Mucosa of stomach (tissue), 1 donor: ENCODE data around the gene ZBTB17.

Experiments used
- H3K27me3 ChIP-seq: one replicate; pipeline ENCODE4 v1.7.0; 2013; ENCODE audit warnings: mild to moderate bottlenecking, low read length; ENCODE audit not compliant: control insufficient read depth, insufficient read depth
- H3K36me3 ChIP-seq: one replicate; pipeline ENCODE4 v1.7.0; 2013; ENCODE audit warnings: low read length; ENCODE audit not compliant: control insufficient read depth, insufficient read depth
- H3K4me1 ChIP-seq: one replicate; pipeline ENCODE4 v1.7.0; 2013; ENCODE audit warnings: mild to moderate bottlenecking, low read length; ENCODE audit not compliant: control insufficient read depth, insufficient read depth
- H3K4me3 ChIP-seq: one replicate; pipeline ENCODE4 v1.7.0; 2013; ENCODE audit warnings: low read length
- H3K9ac ChIP-seq: one replicate; pipeline ENCODE4 v1.7.0; 2013; ENCODE audit warnings: mild to moderate bottlenecking, low read length, moderate library complexity
- H3K9me3 ChIP-seq: one replicate; pipeline ENCODE4 v1.7.0; 2013; ENCODE audit warnings: mild to moderate bottlenecking, low read length, moderate library complexity; ENCODE audit not compliant: control insufficient read depth
- donor health status: Pancreatic carcinoma.

The ZBTB17 gene

DNA sequence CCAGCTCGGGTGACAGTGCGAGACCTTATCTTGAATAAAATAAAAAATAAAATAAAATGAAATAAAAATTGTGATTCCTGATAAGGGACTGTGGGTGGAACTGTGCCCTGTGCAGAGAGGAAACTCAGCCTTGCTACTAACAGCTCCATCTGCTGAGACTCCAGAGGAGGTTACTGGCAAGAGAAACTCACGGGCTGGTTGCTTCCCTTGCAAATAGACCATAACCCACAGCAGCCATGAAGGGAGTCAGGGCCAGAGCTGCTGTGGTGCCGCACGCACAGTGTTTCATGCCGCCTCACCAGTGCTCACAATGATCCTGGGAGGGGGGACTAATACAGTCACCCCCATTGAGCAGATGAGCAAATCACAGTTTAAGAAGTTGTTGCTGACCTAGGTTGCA is 13.7 kb downstream of the ZBTB17 start:
- no peaks in the 10 kb centered on the region for H3K36me3 ChIP-seq
- H3K4me3 ChIP-seq, result no peak overlapping the region
- no peaks in the 10 kb centered on the region for H3K9me3 ChIP-seq
- no peaks in the 10 kb centered on the region for H3K27me3 ChIP-seq
- no peak overlapping the region for H3K9ac ChIP-seq
- H3K4me1 ChIP-seq, result peaks cover 4% of the 10 kb centered on the region

DNA sequence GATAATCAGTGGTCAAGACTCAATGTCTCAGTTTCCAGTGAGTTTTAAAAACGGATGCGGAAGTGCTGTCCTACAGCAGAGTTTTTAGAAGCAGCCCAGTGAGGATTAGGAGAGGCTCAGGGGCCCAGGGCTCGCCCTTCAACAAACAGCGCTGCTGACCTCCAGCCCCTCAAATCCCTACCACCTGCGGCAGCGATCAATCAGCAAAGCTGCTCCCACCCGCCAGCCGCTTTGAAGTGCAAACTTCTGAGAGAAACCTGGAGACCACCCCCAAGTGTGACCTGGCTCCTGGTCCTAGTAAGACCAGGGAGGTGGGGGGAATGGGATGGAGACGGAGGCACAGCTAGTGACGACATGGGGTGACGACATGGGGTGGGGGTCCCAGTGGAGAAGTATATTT is 14.4 kb downstream of the ZBTB17 start:
- no peaks in the 10 kb centered on the region for H3K36me3 ChIP-seq
- peaks cover 3% of the 10 kb centered on the region for H3K4me1 ChIP-seq
- no peak overlapping the region for H3K4me3 ChIP-seq
- H3K9me3 ChIP-seq, result no peaks in the 10 kb centered on the region
- H3K27me3 ChIP-seq, result no peaks in the 10 kb centered on the region
- H3K9ac ChIP-seq, result no peak overlapping the region

- Histone ChIP-seq H3K4me1 (no peaks in the 10 kb centered on the region), H3K27me3 (no peaks in the 10 kb centered on the region), H3K36me3 (no peaks in the 10 kb centered on the region), H3K9ac (no peak overlapping the region), H3K9me3 (no peaks in the 10 kb centered on the region), H3K4me3 (no peak overlapping the region)
Observed at GRCh38 chr1:15960808-15961207, 15.1 kb downstream of the ZBTB17 start.

DNA sequence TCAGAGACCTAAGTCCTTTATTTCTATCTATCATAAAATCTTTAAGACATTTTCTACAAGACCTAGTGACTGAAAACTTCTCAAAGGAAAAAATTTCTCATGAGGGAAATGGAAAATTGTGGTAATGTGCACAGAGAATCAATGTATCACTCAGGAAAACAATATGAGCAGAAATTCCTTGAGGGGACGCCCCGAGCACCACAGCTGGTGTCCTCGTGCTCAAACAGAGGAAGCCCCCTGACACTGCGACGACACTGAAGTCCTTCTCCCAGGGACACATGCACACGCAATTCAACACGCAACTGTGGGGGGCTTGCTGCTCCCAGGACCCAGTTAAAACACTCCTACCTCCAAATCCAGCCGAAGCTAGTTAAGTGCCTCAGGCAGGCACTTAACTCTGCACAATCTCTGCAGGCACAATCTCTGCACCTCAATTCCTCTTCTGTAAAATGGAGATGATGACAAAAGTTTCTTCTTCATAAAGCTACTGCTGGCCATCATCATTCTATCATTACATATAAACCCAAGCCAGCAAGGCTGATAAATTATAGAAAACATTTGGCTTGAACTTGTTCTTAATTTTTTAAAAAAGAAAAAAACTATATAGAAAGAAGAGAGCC is 16.0 kb downstream of the ZBTB17 start:
- Histone ChIP-seq H3K4me1 (no peaks in the 10 kb centered on the region), H3K9ac (no peak overlapping the region)

GRCh38 chr1:15959424-15959823 is 16.5 kb downstream of the ZBTB17 start:
- H3K36me3 ChIP-seq, result no peaks in the 10 kb centered on the region
- no peaks in the 10 kb centered on the region for H3K27me3 ChIP-seq
- no peak overlapping the region for H3K4me3 ChIP-seq
- no peaks in the 10 kb centered on the region for H3K4me1 ChIP-seq
- no peak overlapping the region for H3K9ac ChIP-seq
- H3K9me3 ChIP-seq, result no peaks in the 10 kb centered on the region

More for the DNA sequence above, 16.0 kb downstream of the ZBTB17 start:
- Histone ChIP-seq H3K9me3 (no peaks in the 10 kb centered on the region), H3K36me3 (no peaks in the 10 kb centered on the region), H3K27me3 (no peaks in the 10 kb centered on the region), H3K4me3 (no peak overlapping the region)

GRCh38 chr1:15958793-15959192 is 17.1 kb downstream of the ZBTB17 start:
- H3K9me3 ChIP-seq, result no peaks in the 10 kb centered on the region
- H3K4me3 ChIP-seq, result no peak overlapping the region
- no peak overlapping the region for H3K9ac ChIP-seq
- H3K27me3 ChIP-seq, result no peaks in the 10 kb centered on the region
- no peaks in the 10 kb centered on the region for H3K4me1 ChIP-seq
- no peaks in the 10 kb centered on the region for H3K36me3 ChIP-seq

DNA sequence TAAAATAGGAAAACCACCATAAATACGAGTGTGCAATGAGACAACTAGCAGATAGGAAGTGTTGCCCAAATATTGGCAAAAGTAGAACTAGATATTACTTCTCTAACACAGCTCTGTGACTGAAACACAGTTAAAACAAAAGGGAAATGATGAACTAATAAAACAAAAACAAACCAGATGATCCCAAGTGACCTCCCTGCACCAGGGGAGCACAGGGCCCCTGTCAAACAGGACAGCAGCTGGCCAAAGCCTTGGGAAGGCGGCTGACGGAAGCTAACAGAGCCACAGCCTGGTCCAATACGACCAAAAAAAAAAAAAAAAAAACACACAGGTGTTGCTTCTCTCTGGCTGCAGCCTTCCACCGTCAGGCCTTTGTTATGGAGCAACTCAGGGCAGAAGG is 17.8 kb downstream of the ZBTB17 start:
- no peaks in the 10 kb centered on the region for H3K27me3 ChIP-seq
- H3K4me3 ChIP-seq, result no peak overlapping the region
- no peaks in the 10 kb centered on the region for H3K9me3 ChIP-seq
- no peak overlapping the region for H3K9ac ChIP-seq
- H3K36me3 ChIP-seq, result no peaks in the 10 kb centered on the region
- H3K4me1 ChIP-seq, result no peaks in the 10 kb centered on the region

DNA sequence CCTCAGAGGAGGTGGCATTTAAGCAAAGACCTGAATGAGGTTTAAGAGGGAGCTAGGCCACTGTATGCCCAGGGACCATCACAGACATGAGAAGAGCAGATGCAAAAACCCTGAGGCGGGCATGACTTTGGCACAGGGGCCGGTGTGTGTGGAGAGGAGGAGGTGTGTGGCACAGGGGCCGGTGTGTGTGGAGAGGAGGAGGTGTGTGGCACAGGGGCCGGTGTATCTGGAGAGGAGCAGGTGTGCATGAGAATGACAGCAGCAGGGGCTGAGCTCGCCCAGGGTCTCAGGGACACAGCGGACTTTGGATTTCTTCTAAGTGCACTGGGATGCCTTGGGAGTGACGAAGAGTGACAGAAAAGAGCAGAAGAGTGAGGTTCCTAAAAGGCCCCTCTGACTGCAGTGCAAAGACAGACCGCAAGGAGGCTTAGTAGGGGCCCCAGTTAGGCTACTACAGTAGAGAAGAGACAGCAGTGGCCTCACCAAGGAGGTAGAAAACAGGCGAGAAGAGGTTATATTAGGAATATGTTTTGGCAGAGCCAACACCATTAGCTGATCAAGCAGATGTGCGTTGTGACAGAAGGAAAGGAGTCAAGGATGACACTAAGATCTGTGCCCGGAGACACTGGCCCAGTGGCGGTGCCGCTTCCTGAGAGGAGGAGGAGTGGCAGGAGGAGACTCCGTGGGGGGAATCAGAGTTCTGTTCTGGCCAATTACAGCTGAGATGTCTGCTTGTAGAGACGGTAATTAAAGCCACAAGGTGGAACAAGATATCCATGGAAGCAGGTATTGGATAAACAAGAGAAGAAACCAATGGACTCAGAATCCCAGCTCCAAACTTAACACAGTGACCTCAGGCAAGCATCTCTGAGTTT is 18.4 kb downstream of the ZBTB17 start:
- Histone ChIP-seq H3K4me1 (no peaks in the 10 kb centered on the region), H3K36me3 (no peaks in the 10 kb centered on the region), H3K4me3 (no peak overlapping the region), H3K27me3 (no peaks in the 10 kb centered on the region), H3K9me3 (no peaks in the 10 kb centered on the region), H3K9ac (no peak overlapping the region)

GRCh38 chr1:15956150-15956549 is 19.8 kb downstream of the ZBTB17 start:
- no peak overlapping the region for H3K4me3 ChIP-seq
- peaks cover 4% of the 10 kb centered on the region for H3K4me1 ChIP-seq
- no peaks in the 10 kb centered on the region for H3K9me3 ChIP-seq
- no peaks in the 10 kb centered on the region for H3K36me3 ChIP-seq
- no peaks in the 10 kb centered on the region for H3K27me3 ChIP-seq
- no peak overlapping the region for H3K9ac ChIP-seq

DNA sequence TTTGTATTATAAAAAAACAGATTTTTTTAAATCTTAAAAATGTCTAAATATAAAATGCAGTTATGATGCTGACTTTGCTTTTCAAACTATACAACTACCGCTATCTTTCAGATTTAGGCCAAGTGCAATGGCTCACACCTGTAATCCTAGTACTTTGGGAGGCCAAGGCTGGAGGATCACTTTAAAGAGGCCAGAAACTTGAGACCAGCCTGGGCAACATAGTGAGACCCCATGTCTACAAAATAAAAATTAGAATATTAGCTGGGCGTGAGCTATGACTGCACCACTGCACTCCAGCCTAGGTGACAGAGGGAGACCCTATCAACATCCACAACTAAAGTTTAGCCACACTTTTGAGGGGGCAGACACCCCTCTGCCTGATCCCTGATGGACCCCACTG is 20.3 kb downstream of the ZBTB17 start:
- Histone ChIP-seq H3K4me3 (no peak overlapping the region), H3K36me3 (no peaks in the 10 kb centered on the region), H3K9me3 (no peaks in the 10 kb centered on the region), H3K4me1 (peaks cover 9% of the 10 kb centered on the region), H3K27me3 (no peaks in the 10 kb centered on the region), H3K9ac (no peak overlapping the region)

DNA sequence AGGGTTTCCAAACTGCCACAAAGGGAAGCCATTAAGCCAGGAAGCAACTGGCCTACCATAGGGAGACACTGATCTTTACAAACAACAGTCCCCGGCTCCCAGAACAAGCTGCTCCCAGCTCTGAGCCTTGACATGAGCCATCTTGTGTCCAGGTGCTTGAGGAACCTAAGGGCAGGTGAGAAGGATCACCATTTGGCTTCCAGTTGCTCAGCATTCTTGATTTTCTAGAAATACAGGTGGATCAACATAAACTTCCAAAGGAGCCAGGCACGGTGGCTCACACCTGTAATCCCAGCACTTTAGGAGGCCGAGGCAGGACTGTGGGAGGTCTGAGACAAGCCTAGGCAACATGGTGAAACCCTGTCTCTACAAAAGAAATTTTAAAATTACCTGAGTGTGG is 21.6 kb downstream of the ZBTB17 start:
- Histone ChIP-seq H3K9ac (no peak overlapping the region), H3K9me3 (no peaks in the 10 kb centered on the region), H3K36me3 (no peaks in the 10 kb centered on the region), H3K4me3 (no peak overlapping the region), H3K27me3 (no peaks in the 10 kb centered on the region), H3K4me1 (peaks cover 20% of the 10 kb centered on the region)

DNA sequence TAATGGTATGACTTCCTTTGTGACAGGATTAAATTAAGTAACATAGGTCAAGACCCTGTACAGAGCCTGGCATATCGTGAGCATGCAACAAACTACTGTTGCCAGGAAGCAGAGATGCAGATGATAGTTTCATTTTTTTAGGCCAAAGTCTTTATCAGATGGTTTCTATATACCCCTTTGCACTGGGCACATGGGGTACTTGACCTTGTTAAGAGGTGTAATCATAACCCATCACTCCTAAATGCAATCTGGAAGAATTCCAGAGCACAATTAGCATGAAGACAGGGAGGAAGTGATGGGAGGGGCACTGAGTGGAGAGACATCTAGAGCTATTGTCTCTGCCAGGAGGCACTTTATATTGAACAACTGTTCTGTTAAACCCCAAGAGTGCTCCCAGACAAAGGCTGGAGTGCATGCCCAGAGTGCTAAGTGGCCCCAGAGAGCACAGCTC is 22.1 kb downstream of the ZBTB17 start:
- Histone ChIP-seq H3K4me1 (peaks cover 25% of the 10 kb centered on the region), H3K36me3 (no peaks in the 10 kb centered on the region), H3K9ac (no peak overlapping the region)

More for the DNA sequence above, 22.1 kb downstream of the ZBTB17 start:
- Histone ChIP-seq H3K4me3 (no peak overlapping the region), H3K27me3 (no peaks in the 10 kb centered on the region), H3K9me3 (no peaks in the 10 kb centered on the region)
